Natural killer cell (primary cell): Measurements from ENCODE around the gene LRRC2. TPM values are rescaled to one million over a fixed set of nuclear protein-coding genes. Genes with fewer than 3 reads are reported as not detected.
"Not testable (repeated sequence)": the region's sequence is repeated elsewhere in the genome, so short reads cannot be mapped to it uniquely, and the experiment has no call there.

ENCODE experiments used
- ATAC-seq, 3 donors: fragments of 150-1000 bp in 2 of 3; fragments of 200-7000 bp in 1 of 3; cut with Tn5 transposase; 1 replicate in 1 of 3; 2 replicates in 2 of 3; pipeline ENCODE4 v1.10.0; 2021; ENCODE audit warnings: mild to moderate bottlenecking in 2 of 3, moderate library complexity in 2 of 3
- DNase-seq, 2 donors: peaks; one replicate each; pipeline versions ENCODE4 v3.0.0 to v3.0.0-alpha.2; 2013 to 2021; ENCODE audit warnings: mixed read lengths in 1 of 2
- H3K27ac ChIP-seq: one replicate; pipeline ENCODE4 v1.5.1; 2013; ENCODE audit warnings: mild to moderate bottlenecking, low read length
- H3K27me3 ChIP-seq: one replicate; pipeline ENCODE4 v1.6.1; 2013; ENCODE audit warnings: low read length; ENCODE audit not compliant: control insufficient read depth, insufficient read depth
- H3K36me3 ChIP-seq: one replicate; pipeline ENCODE4 v1.6.1; 2013; ENCODE audit warnings: low read length; ENCODE audit not compliant: control insufficient read depth, insufficient read depth
- H3K4me1 ChIP-seq: one replicate; pipeline ENCODE4 v1.6.1; 2013; ENCODE audit warnings: low read length; ENCODE audit not compliant: control insufficient read depth, insufficient read depth
- H3K4me3 ChIP-seq: one replicate; pipeline ENCODE4 v1.5.1; 2013; ENCODE audit warnings: low read length
- H3K9me3 ChIP-seq: one replicate; pipeline ENCODE4 v1.6.1; 2013; ENCODE audit warnings: low read length; ENCODE audit not compliant: control insufficient read depth, insufficient read depth
- H3K27ac Mint-ChIP-seq, 2 donors: one replicate each; pipeline ENCODE4 v1.8.0; 2022; ENCODE audit warnings: mild to moderate bottlenecking in 2 of 2, mixed read lengths in 2 of 2, moderate library complexity in 1 of 2
- H3K27me3 Mint-ChIP-seq, 2 donors: one replicate each; pipeline ENCODE4 v1.8.0; 2022; ENCODE audit warnings: low read depth in 2 of 2, mixed read lengths in 2 of 2
- H3K36me3 Mint-ChIP-seq: one replicate; pipeline ENCODE4 v1.8.0; 2022; ENCODE audit warnings: mixed read lengths
- H3K4me1 Mint-ChIP-seq, 2 donors: one replicate each; pipeline ENCODE4 v1.8.0; 2022; ENCODE audit warnings: mixed read lengths in 2 of 2
- H3K4me3 Mint-ChIP-seq: one replicate; pipeline ENCODE4 v1.8.0; 2022; ENCODE audit warnings: mild to moderate bottlenecking, moderate library complexity, mixed read lengths
- H3K9me3 Mint-ChIP-seq, 2 donors: one replicate each; pipeline ENCODE4 v1.8.0; 2022; ENCODE audit warnings: mixed read lengths in 2 of 2
- CTCF ChIP-seq: fragments of 200-600 bp; IDR thresholded peaks from one replicate; pipeline ENCODE4 v1.8.0; 2022; ENCODE audit warnings: antibody characterized with exemption
- WGBS: methylation state at CpG from one replicate; pipeline ENCODE4 v1.1.7; 2013; ENCODE audit warnings: missing lambda C conversion rate; ENCODE audit not compliant: insufficient coverage; 5-methylcytosine and 5-hydroxymethylcytosine counted together
- intact Hi-C: fragments of 100-400 bp; cut with micrococcal nuclease; formaldehyde crosslinking; loops from one replicate; pipeline ENCODE4 v1.14.2; 2022
- total RNA-seq, 4 donors: library from RNA; stranded (reverse); fragments of 120-200 nt in 1 of 4; gene quantifications; one replicate each; pipeline versions ENCODE4 v1.2.3 to v1.2.4, GENCODE V29; 2013 to 2022

Gene LRRC2
- total RNA-seq, 3 donors from 2014 or later (not counting 1 experiment from before 2014, with no cell fraction given), result 0.18 TPM; not detected in 2

- Histone ChIP-seq H3K27me3 (peaks cover 4% of the 10 kb centered on the region), H3K36me3 (no peaks in the 10 kb centered on the region), H3K4me1 (no peaks in the 10 kb centered on the region), H3K4me3 (no peak overlapping the region), H3K9me3 (no peaks in the 10 kb centered on the region), H3K27ac (no peak overlapping the region)
- DNase-seq (no peak), ATAC-seq (no peak)
- no peaks in the 10 kb centered on the region for H3K36me3 Mint-ChIP-seq
- H3K4me3 Mint-ChIP-seq, result no peak overlapping the region
- H3K9me3 Mint-ChIP-seq, result no peaks in the 10 kb centered on the region
- no peaks in the 10 kb centered on the region for H3K4me1 Mint-ChIP-seq
- TF ChIP-seq CTCF, result no peak
- intact Hi-C loops, result no loop called here
- H3K27ac Mint-ChIP-seq, result no peak overlapping the region
- WGBS, result 85% methylated on average over 10 of the region's 10 CpGs
- H3K27me3 Mint-ChIP-seq, result peaks cover 18 to 27% of the 10 kb centered on the region in 2 donors
Measured at GRCh38 chr3:46578973-46579755, 13.1 kb upstream of the LRRC2 start.

GRCh38 chr3:46577580-46578249, 11.6 kb upstream of the LRRC2 start:
- H3K27ac ChIP-seq, DNase-seq, H3K36me3 Mint-ChIP-seq, H3K4me1 Mint-ChIP-seq, ATAC-seq, H3K27me3 ChIP-seq, intact Hi-C loops, H3K9me3 ChIP-seq, H3K4me3 ChIP-seq, H3K4me1 ChIP-seq, H3K9me3 Mint-ChIP-seq, H3K4me3 Mint-ChIP-seq, H3K36me3 ChIP-seq, H3K27ac Mint-ChIP-seq: not testable (repeated sequence)
- peaks cover 21 to 31% of the 10 kb centered on the region in 2 donors for H3K27me3 Mint-ChIP-seq
- WGBS, result 90% methylated on average over 7 of the region's 18 CpGs

GRCh38 chr3:46576879-46577278, 10.8 kb upstream of the LRRC2 start:
- intact Hi-C loops, result no loop called here
- no peaks in the 10 kb centered on the region for H3K36me3 ChIP-seq
- H3K4me1 ChIP-seq, result no peaks in the 10 kb centered on the region
- TF ChIP-seq CTCF, result no peak
- no peak for ATAC-seq
- H3K4me1 Mint-ChIP-seq, result no peaks in the 10 kb centered on the region
- no peak overlapping the region for H3K27ac Mint-ChIP-seq
- H3K36me3 Mint-ChIP-seq, result no peaks in the 10 kb centered on the region
- 45% methylated on average over 21 of the region's 21 CpGs for WGBS
- no peak overlapping the region for H3K27ac ChIP-seq
- peaks cover 4% of the 10 kb centered on the region for H3K27me3 ChIP-seq
- DNase-seq, result no peak
- H3K27me3 Mint-ChIP-seq, result peaks cover 20 to 30% of the 10 kb centered on the region in 2 donors
- no peak overlapping the region for H3K4me3 Mint-ChIP-seq
- no peak overlapping the region for H3K4me3 ChIP-seq
- no peaks in the 10 kb centered on the region for H3K9me3 Mint-ChIP-seq
- H3K9me3 ChIP-seq, result no peaks in the 10 kb centered on the region

GRCh38 chr3:46576386-46576785, 10.3 kb upstream of the LRRC2 start:
- intact Hi-C loops, result no loop called here
- no peak overlapping the region for H3K27ac Mint-ChIP-seq
- no peak for TF ChIP-seq CTCF
- H3K27ac ChIP-seq, result no peak overlapping the region
- H3K4me3 Mint-ChIP-seq, result no peak overlapping the region
- DNase-seq, result no peak
- WGBS, result 80% methylated on average over 8 of the region's 10 CpGs
- no peaks in the 10 kb centered on the region for H3K36me3 Mint-ChIP-seq
- H3K27me3 ChIP-seq, result peaks cover 4% of the 10 kb centered on the region
- H3K4me1 ChIP-seq, result no peaks in the 10 kb centered on the region
- H3K4me1 Mint-ChIP-seq, result no peaks in the 10 kb centered on the region
- no peaks in the 10 kb centered on the region for H3K36me3 ChIP-seq
- ATAC-seq, result no peak
- no peaks in the 10 kb centered on the region for H3K9me3 ChIP-seq
- peaks cover 17 to 25% of the 10 kb centered on the region in 2 donors for H3K27me3 Mint-ChIP-seq
- H3K9me3 Mint-ChIP-seq, result no peaks in the 10 kb centered on the region
- no peak overlapping the region for H3K4me3 ChIP-seq
